Right forelimb (tissue), 1 donor: Measurements from ENCODE around the gene MAFF.
"Not testable (repeated sequence)": the region's sequence is repeated elsewhere in the genome, so short reads cannot be mapped to it uniquely, and the experiment has no call there.

Experiments used
- DNase-seq: peaks from one replicate; pipeline ENCODE4 v3.0.0-alpha.2; 2018

MAFF gene

DNA sequence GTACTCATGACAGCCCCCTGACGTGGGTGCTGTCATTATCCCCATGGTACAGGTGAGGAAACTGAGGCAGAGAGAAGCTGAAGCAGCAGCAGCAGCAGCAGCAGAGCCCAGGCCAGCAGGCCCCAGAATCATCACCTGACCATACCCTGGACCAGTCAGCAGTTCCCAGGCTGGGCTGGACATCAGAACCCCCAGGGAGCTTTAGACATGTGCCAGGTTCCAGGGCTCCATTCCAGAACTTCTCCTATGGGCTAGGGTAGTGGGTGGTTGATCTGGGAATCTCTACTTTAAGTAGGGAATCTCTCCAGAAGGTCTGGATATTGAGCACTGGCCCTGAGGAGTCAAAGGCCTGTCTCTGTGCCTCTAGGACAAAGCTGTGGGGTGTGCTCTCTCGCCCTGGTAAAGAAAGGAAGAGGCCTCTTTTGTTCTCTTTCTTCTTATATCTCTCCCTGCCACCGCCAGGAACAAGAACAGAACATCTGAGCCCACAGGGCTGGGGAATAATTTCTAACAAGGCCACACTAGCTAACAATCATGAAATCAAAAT is 26.6 kb downstream of the MAFF start:
- no peak for DNase-seq

DNA sequence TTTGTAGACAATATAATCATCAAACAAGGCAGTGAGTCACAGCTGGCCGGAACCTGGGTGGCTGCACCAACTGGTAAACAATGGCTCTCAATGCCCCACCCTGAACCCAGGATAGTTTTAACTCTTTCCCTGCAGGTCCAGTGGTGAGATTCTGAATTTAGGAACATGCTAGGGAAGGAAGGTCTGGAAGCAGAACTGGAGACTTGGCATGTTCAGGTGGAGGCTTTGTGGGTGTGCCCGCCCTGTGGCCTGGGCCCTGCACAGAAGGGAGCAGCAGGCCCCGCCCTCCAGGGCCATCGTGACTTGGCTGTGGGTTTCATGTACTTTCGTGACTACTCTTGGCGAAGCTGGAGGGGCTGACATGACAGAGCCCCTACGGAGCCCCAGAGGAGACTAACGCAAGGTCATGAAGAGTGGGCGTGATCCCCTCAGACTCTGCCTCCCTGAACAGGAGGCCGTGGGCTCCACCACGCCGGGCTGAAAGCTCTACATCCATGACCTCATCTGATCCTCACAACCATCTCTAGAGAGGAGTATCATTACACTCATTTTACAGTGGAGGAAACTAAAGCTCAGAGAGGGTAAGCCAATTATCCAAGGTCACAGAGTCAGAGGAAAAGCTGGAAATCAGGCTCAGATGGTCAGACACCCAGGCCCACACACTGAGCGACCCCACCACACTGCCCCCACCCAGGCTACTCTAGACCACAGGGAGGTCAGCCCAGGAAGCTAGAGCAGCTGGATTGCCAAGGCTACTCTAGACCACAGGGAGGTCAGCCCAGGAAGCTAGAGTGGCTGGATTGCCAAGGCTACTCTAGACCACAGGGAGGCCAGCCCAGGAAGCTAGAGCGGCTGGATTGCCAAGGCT is 27.3 kb downstream of the MAFF start:
- DNase-seq: no peak

GRCh38 chr22:38230108-38230825 is 28.5 kb downstream of the MAFF start:
- no peak for DNase-seq

DNA sequence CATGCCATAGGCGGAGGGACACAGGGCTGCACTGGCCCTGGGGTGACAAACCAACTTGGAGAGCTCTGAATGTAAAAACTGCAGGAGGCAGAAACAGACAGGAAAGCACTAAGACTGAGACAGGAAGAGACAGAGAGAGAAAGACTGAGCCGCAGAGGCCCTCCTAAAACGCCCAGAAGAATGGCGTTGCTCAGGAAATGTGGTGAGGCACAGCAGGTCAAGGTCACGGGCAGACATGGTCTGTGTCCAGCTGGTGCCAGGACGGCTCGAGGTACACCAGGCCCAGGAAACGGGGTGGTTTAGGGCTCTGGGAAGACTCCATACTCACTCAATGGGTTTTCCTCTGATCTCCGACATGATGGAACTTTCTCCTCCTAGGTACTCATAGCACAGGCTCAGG is 29.1 kb downstream of the MAFF start:
- DNase-seq: no peak

DNA sequence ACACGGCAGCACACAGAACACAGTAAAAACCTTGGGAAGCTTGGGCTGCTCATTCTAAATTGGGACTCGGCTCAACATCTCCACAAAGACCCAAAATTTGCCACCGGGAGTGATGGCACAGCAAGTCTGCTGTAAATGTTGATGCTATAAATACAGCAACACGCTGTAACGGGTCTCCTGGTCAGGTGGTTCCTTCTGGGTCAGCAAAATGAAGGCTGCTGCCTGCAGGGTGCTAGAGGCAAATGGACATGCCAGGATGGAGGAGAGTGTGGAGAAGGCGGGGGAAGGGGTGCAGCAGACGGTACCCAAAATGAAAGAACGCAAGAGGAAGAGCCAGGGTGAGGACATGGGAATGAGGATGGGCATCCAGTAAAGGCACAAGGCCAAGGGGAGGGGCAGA is 30.4 kb downstream of the MAFF start:
- DNase-seq: no peak

DNA sequence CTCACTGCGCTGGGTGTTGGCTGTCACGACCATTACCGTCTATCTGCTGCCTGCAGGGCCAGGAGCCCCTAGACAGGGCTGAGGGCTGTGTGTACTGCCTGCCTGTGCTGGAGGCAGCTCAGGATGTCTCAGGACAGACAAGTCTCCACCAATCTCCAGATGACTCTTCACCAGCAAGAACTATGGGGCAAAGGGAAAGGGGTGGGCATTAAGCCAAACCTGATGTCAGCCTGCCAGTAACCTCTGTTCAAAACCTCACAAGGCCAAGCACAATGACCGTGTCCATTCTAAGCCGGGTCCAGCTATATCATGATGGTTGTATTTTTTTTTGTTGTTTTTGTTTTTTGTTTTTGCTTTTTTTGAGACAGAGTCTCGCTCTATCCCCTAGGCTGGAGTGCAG is 31.6 kb downstream of the MAFF start:
- no peak for DNase-seq

DNA sequence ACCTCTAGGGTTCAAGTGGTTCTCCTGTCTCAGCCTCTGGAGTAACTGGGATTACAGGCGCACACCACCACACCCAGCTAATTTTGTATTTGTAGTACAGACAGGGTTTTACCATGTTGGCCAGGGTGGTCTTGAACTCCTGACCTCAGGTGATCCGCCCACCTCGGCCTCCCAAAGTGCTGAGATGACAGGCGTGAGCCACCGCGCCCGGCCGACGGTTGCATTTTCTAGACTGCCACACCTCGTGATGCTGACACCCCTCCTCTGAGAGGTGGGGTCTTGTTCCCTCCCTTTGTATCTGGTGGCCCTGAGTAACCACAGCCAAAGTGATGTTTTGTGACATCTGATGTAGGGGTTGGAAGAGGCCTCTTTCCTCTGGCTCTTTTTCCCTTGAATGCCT is 32.1 kb downstream of the MAFF start:
- DNase-seq: not testable (repeated sequence)

GRCh38 chr22:38235240-38235850 is 33.6 kb downstream of the MAFF start:
- DNase-seq: no peak

DNA sequence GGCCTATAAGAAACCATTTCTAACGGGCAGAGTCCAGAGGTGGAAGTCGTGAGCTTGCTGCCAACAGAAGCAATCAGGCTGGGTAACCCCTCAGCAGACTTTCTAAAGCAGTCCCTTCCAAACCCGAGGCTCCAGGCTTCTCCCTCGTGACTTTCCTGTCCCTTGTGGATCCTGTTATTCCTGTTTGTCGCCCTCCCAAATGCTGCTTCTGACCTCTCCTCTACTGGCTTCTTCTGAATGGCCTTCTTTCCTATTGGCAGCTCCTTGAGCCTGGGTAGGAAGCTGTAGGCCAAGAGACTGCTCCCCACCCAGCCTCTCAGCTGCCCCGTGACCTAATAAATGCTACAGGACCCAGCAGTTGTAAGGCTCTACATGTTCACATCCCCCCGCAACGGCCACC is 35.0 kb downstream of the MAFF start:
- no peak for DNase-seq

DNA sequence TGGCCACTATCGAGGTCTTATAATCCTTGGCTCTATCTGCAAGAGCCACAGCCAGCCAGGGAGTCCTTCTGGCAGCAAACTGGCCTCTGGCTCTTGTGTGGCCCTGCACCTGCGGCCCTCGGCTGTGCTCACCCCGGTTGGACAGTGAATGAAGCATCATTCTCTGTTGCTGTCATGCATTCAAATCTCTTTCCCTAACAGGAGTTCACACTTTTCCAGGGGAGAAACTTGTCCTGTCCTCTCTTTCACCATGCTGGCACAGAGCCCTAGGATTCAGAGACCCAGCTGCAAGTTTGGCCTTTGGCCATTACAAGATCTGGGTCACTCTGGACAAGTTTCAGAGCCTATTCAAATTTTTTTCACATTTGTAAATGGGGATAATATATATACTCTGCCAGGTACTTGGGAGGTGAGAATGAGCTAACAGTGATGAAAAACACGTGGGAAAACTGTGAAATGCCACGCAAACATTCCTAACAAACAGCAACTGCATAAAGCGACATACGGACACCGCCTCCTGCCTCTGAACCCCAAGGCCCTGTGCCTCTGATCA is 36.8 kb downstream of the MAFF start:
- DNase-seq: no peak

- DNase-seq: peak; percentile 67
Measured at GRCh38 chr22:38239101-38239761, 37.4 kb downstream of the MAFF start.

DNA sequence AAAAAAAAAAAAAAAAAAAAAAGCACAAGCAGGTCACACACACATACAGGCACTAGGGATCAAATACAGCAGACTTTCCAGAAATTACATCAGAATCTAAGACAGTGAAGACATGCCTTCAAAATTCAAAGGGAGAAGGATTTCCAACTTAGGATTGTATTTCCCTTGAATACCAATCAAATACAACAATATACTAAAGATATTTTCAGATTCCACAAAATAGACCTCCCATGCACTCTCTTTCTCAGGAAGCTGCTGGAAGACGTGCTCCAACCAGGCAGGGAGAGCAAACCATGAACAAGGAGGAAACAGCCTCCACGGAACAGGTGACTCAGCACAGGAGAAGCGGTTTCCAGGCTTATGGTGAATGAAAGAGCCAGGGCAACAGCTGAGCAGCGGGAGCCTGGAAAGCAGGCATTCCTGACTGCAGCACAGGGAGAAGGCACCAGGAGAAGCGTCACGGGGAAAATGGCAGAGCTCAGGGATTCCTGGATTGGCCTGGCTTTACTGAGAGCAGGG is 39.0 kb downstream of the MAFF start:
- DNase-seq: peak; percentile 67

DNA sequence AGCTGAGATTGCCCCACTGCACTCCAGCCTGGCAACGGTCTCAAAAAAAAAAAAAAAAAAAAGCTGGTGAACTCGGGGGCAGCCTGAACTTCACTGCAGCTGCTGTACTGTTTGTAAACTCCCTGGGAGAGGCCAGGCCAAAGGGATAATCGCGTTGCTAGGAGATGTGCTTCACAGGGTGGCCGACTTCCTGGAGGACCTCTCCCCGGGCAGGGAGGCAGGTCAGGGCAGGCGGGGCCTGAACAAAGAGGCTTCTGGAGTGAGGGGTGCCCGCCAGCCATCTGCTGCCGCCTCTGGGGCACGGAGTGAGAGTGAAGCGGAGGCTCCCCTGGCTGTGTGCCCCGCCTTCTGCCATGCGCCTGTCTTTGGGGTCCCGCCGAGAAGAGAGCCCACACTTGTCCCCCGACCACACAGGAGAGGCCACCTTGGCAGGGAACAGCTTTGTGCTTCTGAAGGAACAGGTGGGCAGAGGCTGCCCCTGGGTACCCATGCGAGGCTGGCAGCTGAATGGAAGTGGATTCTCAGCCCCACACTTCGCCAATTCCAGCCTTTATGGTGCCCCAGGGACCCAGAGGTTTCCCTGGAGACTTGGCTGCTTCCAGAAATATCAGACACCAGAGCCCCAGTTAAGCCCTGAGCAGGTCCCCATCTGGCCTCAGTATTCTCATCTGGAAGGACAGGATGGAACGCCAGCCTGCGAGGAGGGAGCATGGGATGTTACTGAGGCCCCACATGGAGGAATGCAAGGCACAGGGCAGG is 41.4 kb downstream of the MAFF start:
- DNase-seq: no peak

DNA sequence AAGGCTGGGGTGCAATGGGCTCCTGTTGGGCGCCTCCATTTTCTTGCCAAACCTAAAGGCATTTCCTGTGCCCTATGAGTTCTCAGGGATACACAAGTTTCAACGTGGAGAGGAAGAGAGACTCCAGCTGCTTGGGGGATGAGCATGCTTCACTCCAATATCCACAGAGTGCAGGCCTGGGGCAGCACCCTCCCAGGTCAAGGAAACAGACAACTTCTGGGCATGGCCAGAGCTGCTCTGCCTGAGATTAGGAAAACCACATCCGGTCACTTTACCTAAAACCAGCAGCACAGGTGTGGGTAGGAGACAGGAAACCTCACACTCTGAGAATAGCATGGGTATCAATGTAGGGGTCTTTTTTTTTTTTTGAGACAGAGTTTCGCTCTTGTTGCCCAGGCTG is 42.3 kb downstream of the MAFF start:
- no peak for DNase-seq

GRCh38 chr22:38246046-38246658 is 44.4 kb downstream of the MAFF start:
- DNase-seq: no peak

DNA sequence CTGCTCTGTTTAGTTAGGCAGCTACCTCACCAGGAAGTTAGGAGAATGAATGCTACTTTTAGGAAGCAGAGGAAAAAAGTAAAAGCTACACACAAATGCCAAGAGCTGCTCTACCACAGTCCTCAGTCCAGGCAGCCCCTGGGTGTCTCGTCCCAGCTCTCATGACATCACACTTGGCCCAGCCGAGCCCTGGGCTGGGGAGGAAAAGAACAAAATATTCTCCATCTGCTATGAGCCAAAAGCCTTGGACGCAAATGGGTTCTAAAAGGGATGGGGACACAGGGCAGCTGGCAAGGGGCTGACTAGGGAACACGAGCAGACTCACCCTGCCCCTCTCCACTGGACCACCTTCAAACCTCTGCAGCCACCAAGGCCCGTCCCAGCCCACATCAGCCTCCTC is 44.9 kb downstream of the MAFF start:
- peak; percentile 68 for DNase-seq

DNA sequence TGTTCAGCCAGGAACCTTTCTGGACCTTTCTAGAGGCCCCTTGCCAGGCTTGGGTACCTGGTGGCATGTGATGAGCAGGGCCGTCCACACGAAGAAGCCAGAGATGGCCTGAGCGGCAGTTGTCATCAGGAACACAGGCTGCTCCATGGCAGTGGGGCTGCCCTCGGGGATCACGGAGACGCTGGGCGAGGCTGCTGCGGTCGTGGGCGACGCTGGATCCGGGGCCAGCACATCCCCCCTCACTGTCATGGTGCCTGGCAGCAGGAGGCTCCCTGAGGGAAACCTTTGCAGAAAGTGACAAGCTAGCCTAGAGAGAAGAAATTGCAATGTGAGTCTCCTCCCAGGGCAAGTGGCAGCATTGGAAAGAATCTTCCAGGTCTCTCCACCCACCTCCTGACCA is 45.9 kb downstream of the MAFF start:
- DNase-seq: no peak

GRCh38 chr22:38248280-38248679 is 46.5 kb downstream of the MAFF start:
- DNase-seq: no peak

DNA sequence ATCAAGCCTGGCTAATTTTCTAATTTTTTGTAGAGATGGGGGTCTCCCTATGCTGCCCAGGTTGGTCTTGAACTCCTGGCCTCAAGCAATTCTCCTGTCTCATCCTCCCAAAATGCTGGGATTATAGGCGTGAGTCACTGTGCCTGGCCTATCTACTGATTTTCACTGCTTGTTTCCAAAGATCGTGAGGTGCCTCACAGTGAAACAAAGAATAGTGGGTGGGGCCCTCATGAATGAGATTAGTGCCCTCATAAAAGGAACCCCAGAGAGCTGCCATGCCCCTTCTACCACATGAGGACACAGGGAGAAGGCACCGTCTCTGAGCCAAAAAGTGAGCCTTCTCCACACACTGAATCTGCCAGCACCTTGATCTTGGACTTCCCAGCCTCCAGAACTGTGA is 47.5 kb downstream of the MAFF start:
- DNase-seq: no peak

DNA sequence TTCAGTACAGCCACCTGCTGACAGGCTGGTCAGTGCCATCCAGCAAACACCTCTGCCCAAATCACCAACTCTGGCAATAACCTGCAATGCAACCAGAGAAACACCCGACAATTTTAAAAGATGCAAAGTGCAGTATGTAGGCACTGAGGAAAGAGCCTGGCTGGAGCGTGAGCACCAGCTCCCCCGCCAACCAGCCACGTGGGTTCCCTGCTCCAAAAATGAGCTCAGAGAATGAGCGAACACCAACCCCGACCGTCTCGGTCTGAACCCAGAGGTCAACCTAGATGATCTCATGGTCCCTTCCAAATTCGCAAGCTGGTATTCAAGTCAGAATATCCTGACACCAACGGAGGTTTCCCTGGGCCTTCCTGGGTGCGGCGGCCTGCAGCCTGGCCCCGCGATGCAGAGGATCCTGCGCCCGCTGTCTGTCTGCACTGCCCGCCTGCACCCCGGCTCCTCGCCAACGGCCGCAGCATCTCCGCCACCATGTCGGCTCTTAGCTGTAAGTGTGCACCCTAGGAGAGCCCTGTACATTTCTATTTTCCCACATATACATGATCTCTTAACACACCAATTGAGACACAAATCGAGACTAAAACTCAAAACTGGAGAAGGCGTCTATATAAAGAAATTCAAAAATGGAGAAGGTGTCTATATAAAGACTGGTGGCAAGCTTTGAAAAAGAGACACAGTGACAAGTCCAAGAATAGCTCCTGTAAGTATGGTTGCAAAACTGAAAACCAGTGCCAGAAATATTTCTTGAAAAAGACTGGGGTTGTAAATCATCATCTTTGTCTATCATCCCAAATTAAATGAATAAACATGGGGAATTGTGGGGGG is 48.2 kb downstream of the MAFF start:
- no peak for DNase-seq
